K562 (cell line): Measurements from ENCODE around the gene SMIM36. TPM values are rescaled to one million over a fixed set of nuclear protein-coding genes. Genes with fewer than 3 reads are reported as not detected.

Source experiments
- CBX3 ChIP-seq, 2 experiments: IDR thresholded peaks; 1 replicate in 1 of 2; 2 replicates in 1 of 2; pipeline ENCODE4 v1.6.1; 2012; ENCODE audit warnings: inconsistent platforms in 2 of 2, low read length in 2 of 2, borderline replicate concordance in 1 of 2, control low read depth in 1 of 2
- CREBBP ChIP-seq: IDR thresholded peaks from one replicate; pipeline ENCODE4 v1.6.1; 2012; ENCODE audit warnings: low read depth, mild to moderate bottlenecking, control low read depth, inconsistent platforms, low read length
- DDX20 ChIP-seq: fragments of 450-650 bp; IDR thresholded peaks from 2 replicates; pipeline ENCODE4 v1.6.1; 2016; ENCODE audit warnings: missing genetic modification characterization, low read depth, mild to moderate bottlenecking, missing compliant biosample characterization, moderate library complexity
- ETV5 ChIP-seq: sonication (generic); formaldehyde crosslinking; IDR thresholded peaks from 2 replicates; pipeline ENCODE4 v1.4.0; 2020; ENCODE audit warnings: low read depth, mild to moderate bottlenecking, missing genetic modification reagents
- FOS ChIP-seq: IDR thresholded peaks from 3 replicates; pipeline ENCODE4 v1.6.1; 2011; ENCODE audit not compliant: insufficient read length; ENCODE audit errors: extremely low read depth
- MAFK ChIP-seq: IDR thresholded peaks from 2 replicates; pipeline ENCODE4 v1.6.1; 2011; ENCODE audit warnings: low read length, improper control_type of control experiment
- MAZ ChIP-seq, 2 experiments: fragments of 450-650 bp in 1 of 2; sonication (generic) in 1 of 2; formaldehyde crosslinking; IDR thresholded peaks in 1 of 2; conservative IDR thresholded peaks in 1 of 2; 2 replicates each; pipeline versions ENCODE4 v1.4.0 to v1.5.0; 2020; ENCODE audit warnings: mild to moderate bottlenecking in 1 of 2, missing genetic modification reagents in 1 of 2
- MXD1 ChIP-seq: fragments of 250-450 bp; sonication (Bioruptor Pico); IDR thresholded peaks from 2 replicates; pipeline ENCODE4 v1.8.0; 2021; ENCODE audit warnings: borderline replicate concordance, mild to moderate bottlenecking, moderate library complexity; ENCODE audit not compliant: poor library complexity, severe bottlenecking
- NR0B1 ChIP-seq: fragments of 450-650 bp; IDR thresholded peaks from one replicate; pipeline ENCODE4 v1.6.1; 2018; ENCODE audit warnings: mild to moderate bottlenecking, moderate library complexity; ENCODE audit not compliant: partially characterized antibody
- PHF8 ChIP-seq: fragments of 200-600 bp; sonication (generic); IDR thresholded peaks from 2 replicates; pipeline ENCODE4 v1.6.1; 2012; ENCODE audit warnings: mixed run types, mild to moderate bottlenecking, inconsistent platforms, low read length, moderate library complexity, borderline replicate concordance
- POLR3A ChIP-seq: IDR thresholded peaks from 2 replicates; pipeline ENCODE4 v1.6.1; 2011; ENCODE audit warnings: borderline replicate concordance, mild to moderate bottlenecking, moderate library complexity; ENCODE audit not compliant: insufficient read length, insufficient read depth; ENCODE audit errors: extremely low read depth
- TAF15 ChIP-seq: fragments of 200-400 bp; formaldehyde crosslinking; IDR thresholded peaks from 2 replicates; pipeline ENCODE4 v1.6.1; 2017; ENCODE audit warnings: mild to moderate bottlenecking, low read depth, low read length, moderate library complexity
- ZBTB33 ChIP-seq: sonication (generic); formaldehyde crosslinking; IDR thresholded peaks from 2 replicates; pipeline ENCODE4 v1.8.1; 2023; ENCODE audit warnings: mild to moderate bottlenecking, missing genetic modification reagents
- ZNF282 ChIP-seq: sonication (generic); formaldehyde crosslinking; IDR thresholded peaks from 2 replicates; pipeline ENCODE4 v1.8.1; 2023; ENCODE audit warnings: missing genetic modification reagents
- ZNF57 ChIP-seq: fragments of 450-650 bp; formaldehyde crosslinking; IDR thresholded peaks from 2 replicates; pipeline ENCODE4 v1.4.0; 2020; ENCODE audit warnings: mild to moderate bottlenecking, moderate library complexity
- ZNF696 ChIP-seq: fragments of 250-450 bp; sonication (Bioruptor Pico); conservative IDR thresholded peaks from 2 replicates; pipeline ENCODE4 v1.4.0; 2020; ENCODE audit warnings: mild to moderate bottlenecking, moderate library complexity
- polyA plus RNA-seq, 8 experiments: library from polyadenylated mRNA; depleted of rRNA in 4 of 8; stranded (reverse) in 5 of 8; unstranded in 3 of 8; fragments of >200 nt; fragmentation: Nextera tagmentation in 2 of 8; fragmentation: Illumina TruSeq in 1 of 8; extraction: Ambion mirVana in 2 of 8; extraction: Trizol in 1 of 8; gene quantifications; 2 replicates each; pipeline versions ENCODE4 v1.2.1 to v1.2.3, GENCODE V29; 2011 to 2014; ENCODE audit warnings: inconsistent platforms in 1 of 8, missing spikeins in 1 of 8
- total RNA-seq, 7 experiments: library from RNA; depleted of rRNA in 6 of 7; stranded (reverse); fragments of >200 nt in 6 of 7; fragmentation: Illumina TruSeq in 2 of 7; extraction: Trizol in 2 of 7; gene quantifications; 2 replicates each; pipeline versions ENCODE4 v1.2.1 to v1.2.3, GENCODE V29; 2011 to 2021; ENCODE audit warnings: low replicate concordance in 1 of 7
- TF ChIP-seq, protein P1 (sequence below): sonication (generic); formaldehyde crosslinking; IDR thresholded peaks from 2 replicates; pipeline ENCODE4 v1.8.0; 2022; ENCODE audit warnings: missing genetic modification reagents, mild to moderate bottlenecking, borderline replicate concordance
- TF ChIP-seq, protein P2 (sequence below): IDR thresholded peaks from 3 replicates; pipeline ENCODE4 v1.6.1; 2011; ENCODE audit warnings: borderline replicate concordance, mild to moderate bottlenecking, moderate library complexity; ENCODE audit not compliant: insufficient read length; ENCODE audit errors: extremely low read depth

SMIM36 gene
- total and polyA plus RNA-seq, 9 of the 15 experiments (the other 6 are each of a cell fraction or from before 2014, with no cell fraction given): not detected

- TF ChIP-seq, protein P1, sequence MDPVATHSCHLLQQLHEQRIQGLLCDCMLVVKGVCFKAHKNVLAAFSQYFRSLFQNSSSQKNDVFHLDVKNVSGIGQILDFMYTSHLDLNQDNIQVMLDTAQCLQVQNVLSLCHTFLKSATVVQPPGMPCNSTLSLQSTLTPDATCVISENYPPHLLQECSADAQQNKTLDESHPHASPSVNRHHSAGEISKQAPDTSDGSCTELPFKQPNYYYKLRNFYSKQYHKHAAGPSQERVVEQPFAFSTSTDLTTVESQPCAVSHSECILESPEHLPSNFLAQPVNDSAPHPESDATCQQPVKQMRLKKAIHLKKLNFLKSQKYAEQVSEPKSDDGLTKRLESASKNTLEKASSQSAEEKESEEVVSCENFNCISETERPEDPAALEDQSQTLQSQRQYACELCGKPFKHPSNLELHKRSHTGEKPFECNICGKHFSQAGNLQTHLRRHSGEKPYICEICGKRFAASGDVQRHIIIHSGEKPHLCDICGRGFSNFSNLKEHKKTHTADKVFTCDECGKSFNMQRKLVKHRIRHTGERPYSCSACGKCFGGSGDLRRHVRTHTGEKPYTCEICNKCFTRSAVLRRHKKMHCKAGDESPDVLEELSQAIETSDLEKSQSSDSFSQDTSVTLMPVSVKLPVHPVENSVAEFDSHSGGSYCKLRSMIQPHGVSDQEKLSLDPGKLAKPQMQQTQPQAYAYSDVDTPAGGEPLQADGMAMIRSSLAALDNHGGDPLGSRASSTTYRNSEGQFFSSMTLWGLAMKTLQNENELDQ (CRISPR knock-in tag): no peak
- TF ChIP-seq FOS: no peak
- TF ChIP-seq ZNF696 (CRISPR knock-in tag): no peak
- TF ChIP-seq ZNF282 (CRISPR knock-in tag): no peak
- TF ChIP-seq ETV5: peak; percentile 64; the same call in 1 of the 2 replicates
- TF ChIP-seq MAZ (CRISPR knock-in tag; conservative IDR thresholded peaks at IDR 0.05 in 1 of 2, IDR thresholded peaks at IDR 0.05 in 1 of 2): peak; percentile 29 to 54; a peak in 2 of 4 replicates
- TF ChIP-seq CBX3 (IDR thresholded peaks at IDR 0.05; ENCODE audit: borderline replicate concordance in 1 of 2, low read length in 2 of 2): peak in 1 of 2 experiments; percentile 77; a peak in 1 of 3 replicates
- no peak for TF ChIP-seq TAF15
- no peak for TF ChIP-seq MXD1
- TF ChIP-seq NR0B1: no peak
- TF ChIP-seq CREBBP: no peak
- no peak for TF ChIP-seq DDX20 (tag)
- no peak for TF ChIP-seq MAFK
- no peak for TF ChIP-seq ZNF57 (CRISPR knock-in tag)
- TF ChIP-seq, protein P2, sequence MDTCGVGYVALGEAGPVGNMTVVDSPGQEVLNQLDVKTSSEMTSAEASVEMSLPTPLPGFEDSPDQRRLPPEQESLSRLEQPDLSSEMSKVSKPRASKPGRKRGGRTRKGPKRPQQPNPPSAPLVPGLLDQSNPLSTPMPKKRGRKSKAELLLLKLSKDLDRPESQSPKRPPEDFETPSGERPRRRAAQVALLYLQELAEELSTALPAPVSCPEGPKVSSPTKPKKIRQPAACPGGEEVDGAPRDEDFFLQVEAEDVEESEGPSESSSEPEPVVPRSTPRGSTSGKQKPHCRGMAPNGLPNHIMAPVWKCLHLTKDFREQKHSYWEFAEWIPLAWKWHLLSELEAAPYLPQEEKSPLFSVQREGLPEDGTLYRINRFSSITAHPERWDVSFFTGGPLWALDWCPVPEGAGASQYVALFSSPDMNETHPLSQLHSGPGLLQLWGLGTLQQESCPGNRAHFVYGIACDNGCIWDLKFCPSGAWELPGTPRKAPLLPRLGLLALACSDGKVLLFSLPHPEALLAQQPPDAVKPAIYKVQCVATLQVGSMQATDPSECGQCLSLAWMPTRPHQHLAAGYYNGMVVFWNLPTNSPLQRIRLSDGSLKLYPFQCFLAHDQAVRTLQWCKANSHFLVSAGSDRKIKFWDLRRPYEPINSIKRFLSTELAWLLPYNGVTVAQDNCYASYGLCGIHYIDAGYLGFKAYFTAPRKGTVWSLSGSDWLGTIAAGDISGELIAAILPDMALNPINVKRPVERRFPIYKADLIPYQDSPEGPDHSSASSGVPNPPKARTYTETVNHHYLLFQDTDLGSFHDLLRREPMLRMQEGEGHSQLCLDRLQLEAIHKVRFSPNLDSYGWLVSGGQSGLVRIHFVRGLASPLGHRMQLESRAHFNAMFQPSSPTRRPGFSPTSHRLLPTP: no peak
- no peak for TF ChIP-seq ZBTB33 (CRISPR knock-in tag)
- TF ChIP-seq POLR3A: no peak
- TF ChIP-seq PHF8: no peak
These were observed 60.0 kb downstream of the SMIM36 start (continued) for GRCh38 chr17:55451203-55451641.
